Left cardiac atrium (tissue), 4 donors: ENCODE measurements around the gene TBC1D21. TPM values are rescaled to one million over a fixed set of nuclear protein-coding genes. Genes with fewer than 3 reads are reported as not detected.

Experiments
- ATAC-seq, 2 donors: fragments of 200-7000 bp; cut with Tn5 transposase; one replicate each; pipeline ENCODE4 v1.9.1; 2020; ENCODE audit warnings: mild to moderate bottlenecking in 2 of 2, moderate library complexity in 2 of 2
- DNase-seq: peaks from one replicate; pipeline ENCODE4 v3.0.0-alpha.2; 2020
- intact Hi-C, 2 donors: fragments of 100-400 bp; cut with DNase I; formaldehyde crosslinking; loops; one replicate each; pipeline versions ENCODE4 v1.14.1 to v1.15.1; 2022 to 2023
- total RNA-seq, 2 donors: library from RNA; stranded (reverse); fragmentation: NEBNext Ultra II Directional; extraction: Animal tissue kit (Norgen Biotek cat#: 25700); gene quantifications; one replicate each; pipeline ENCODE4 v1.2.1, GENCODE V29; 2021
- donor health status: DM: no; HTN: yes; CAD: no.
- donor health status: DM: no; HTN: yes; CAD: no; lungs with severe emphysema.
- donor health status: DM: yes; HTN: yes; CAD: no.
- donor health status: Dilated cardiomyopathy.

TBC1D21 gene
- total RNA-seq, 2 donors from 2014 or later: not detected

DNA sequence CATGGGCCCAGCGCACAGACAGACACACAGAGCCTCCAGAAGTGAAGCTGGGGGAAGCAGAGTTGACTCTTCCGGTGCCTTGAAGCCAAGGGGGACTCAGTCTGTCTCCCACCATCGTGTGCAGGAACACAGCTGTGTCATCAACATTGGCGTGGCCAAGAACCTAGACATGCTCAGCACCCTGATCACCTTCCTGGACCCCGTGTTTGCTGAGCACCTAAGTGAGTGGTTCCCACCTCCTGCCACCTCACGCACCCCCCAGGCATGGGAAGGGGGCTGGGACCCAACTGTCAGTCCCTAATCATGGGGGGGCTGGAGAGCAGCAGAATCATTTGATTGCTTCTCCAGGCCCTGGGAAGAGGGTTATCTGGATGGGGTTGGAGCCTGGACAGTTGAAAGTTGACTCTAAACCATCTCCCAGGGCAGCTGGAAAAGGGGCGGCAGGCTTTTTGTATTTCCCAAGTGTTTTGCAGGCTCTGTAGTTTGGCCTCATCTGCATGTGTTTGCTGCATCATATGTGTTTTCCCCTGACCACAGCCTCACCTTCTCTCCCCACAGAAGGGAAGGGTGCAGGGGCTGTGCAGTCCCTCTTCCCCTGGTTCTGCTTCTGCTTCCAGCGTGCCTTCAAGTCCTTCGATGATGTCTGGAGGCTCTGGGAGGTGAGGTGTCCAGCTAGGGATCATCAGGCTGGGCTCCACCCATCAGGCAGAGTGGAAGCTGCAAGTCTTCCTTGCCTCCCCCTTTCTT, 12.8 kb downstream of the TBC1D21 start:
- DNase-seq (no peak), ATAC-seq (no peak)
- intact Hi-C loops: no loop called here

DNA sequence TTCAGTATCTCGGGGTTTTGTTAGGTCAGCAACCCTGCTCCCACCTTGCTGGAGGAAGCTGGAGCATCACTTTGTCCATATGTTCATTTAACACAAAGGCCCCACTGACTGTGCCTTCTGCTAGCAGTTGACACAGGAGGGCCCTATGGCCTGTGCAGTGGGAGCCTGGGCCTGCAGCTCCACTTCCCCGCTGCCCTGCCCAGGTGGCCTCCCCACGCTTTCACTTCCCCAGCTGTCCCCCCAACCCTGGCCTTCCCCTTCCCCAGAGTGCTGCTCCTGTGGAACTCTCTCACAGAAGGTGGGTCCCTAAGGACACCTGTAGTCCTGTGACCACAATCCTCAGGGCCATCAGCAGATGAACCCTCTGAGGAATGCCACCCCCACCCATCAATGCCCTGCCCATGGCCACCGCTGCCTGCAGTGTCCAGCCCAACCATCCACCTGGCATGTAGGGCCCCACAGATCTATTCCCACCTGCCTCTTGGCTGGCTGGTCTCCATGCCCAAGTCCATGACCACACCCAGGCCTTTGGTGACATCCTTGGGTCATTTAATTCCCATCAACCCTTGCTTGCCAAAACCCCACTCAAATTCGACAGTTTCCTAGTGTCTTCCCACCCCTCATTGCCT, 13.5 kb downstream of the TBC1D21 start:
- intact Hi-C loops: no loop called here
- no peak for DNase-seq
- ATAC-seq: no peak

DNA sequence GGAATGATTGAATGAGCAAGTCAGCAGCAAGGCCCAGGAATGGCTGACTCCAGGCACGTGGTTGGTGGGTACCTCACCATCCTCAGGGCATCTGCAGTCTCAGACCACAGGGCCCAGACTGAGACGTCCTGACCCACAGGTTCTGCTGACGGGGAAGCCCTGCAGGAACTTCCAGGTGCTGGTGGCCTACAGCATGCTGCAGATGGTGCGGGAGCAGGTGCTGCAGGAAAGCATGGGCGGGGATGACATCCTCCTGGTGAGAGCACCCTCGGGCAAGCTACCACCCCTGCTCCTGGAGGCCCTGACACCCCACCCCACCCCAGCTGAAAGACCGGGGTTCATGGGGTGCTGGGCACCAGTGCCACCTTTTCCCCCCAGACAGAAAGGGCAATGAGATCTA, 14.1 kb downstream of the TBC1D21 start:
- DNase-seq (no peak), ATAC-seq (no peak)
- intact Hi-C loops: no loop called here

DNA sequence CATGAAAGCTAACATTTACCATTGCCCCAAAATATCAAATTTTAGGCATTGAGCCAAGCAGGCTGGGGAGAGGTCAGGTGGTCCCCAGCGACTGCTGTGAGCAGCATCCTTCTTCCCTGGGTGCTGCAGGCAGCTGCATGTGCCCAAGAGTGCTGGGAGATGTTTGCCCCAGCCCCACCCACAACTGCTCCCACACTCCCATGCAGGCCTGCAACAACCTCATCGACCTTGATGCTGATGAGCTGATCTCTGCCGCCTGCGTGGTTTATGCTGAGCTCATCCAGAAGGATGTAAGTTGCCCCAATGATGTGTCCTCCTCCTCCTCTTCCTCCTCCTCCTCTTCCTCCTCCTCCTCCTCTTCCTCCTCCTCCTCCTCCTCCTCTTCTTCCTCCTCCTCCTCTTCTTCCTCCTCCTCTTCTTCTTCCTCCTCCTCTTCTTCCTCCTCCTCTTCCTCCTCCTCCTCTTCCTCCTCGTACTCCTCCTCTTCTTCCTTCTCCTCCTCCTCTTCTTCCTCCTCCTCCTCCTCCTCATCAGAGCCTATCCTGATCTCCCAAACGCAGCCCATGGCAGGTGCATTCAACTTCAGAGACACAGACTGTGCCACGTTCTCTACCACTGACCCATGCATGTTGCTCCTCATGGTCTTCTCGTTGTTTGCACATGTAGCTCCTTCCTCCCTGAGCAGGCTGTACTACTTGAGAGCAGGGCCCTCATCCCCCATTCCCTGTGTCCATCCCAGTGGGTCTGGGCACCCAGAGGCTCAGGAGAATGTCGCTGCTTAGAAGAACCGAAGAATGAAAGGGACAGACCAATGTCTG, 15.1 kb downstream of the TBC1D21 start:
- ATAC-seq (no peak), DNase-seq (no peak)
- intact Hi-C loops: no loop called here

DNA sequence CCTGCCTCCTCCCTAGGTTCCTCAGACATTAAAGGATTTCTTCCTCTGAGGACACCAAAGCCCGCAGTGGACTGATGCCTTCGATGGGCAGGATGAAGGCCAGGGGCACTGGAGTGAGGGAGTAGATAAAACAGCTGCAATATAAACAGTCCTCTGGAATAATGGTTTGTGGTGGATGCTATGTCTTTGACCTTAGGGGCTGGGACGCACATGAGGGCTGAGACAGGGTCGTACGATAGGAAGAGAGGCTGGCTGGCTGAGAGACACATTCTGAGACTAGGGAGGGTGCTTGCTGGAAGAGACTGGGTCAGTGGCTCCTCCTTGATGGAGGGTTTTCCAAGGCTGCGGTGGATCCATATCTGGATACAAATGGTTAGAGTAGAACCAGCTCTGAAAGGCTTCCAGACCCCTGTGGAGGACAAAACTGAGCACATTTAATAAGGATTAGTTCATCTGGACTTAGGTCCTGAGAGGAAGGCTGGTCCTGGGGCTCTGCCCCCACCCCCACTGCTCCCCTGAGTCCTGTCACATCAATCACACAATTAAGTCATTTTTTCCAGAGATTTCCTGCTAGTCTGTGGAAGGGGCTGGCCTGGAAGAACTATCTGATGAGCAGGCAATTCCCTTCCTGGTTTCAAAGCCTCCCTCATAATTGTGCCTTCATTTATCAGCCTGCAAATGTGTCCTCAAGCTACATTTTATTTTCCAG, 15.8 kb downstream of the TBC1D21 start:
- intact Hi-C loops: no loop called here
- ATAC-seq (no peak), DNase-seq (no peak)

DNA sequence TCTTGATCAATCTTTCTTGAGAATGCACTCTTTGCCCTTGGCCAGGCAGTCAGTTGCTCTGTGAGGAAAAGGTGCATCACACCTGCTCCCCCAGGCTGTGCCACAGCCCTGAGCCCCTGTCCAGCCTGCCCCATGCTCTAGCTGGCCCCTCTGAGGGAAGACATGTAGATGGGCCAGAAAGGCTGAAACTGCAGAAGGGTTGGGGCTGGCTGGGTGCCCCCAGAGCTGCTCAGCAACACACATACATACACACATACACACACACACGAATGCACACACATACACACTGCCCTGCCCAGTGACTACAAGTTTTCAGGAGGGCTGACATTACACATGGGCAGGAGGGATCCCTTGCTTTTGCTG, 16.4 kb downstream of the TBC1D21 start:
- ATAC-seq: no peak
- intact Hi-C loops: loop anchor here in 1 of 2 donors (10.0 kb wide), 1 partner anchor 75 kb away; no protein-coding TSS in a partner anchor
- DNase-seq: no peak

DNA sequence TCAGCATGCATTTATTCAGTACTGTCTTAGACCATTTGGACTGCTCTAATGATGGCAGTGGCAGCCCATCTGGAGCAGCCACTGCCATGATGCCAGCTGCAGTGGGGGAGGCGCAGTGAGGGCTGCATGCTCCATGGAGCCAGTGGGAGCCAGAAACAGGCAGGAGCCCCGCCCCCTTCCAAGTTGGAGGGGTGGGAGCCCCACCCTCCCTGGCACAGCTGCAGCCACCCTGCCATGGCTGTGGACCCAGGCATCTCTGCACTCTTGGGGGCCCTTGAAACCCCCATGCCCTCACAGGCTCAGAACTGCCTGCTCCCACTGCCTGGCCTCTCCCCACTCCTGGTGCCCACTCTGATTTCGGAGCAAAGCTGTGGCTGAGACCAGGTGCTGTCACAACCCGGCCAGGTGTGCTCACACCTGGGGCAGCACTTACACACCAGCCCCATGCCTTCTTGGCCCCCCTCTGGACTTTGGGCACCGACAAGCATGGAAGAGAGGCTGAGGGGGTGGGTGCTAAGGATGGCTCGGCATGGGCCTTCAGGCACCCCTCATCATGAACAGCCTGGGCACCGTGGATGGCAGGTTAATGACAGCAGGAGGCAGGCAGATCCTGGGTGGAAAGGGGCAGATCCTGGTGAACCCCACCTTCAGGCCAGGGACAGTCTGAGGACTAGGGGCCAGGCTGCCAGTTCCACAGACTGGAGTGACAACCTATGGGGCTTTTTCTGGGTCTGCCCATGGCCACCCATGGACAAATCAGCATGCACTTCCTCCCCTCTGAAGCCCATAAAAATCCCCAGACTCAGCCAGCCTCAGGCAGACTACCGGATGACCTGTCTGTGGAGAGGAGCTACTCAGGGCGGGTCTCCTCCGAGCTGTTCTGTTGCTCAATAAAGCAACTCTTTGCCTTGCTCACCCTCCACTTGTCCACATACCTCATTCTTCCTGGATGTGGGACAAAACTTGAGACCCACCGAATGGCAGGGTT, 18.3 kb downstream of the TBC1D21 start:
- no peak for DNase-seq
- intact Hi-C loops: loop anchor here in 1 of 2 donors (10.0 kb wide), 1 partner anchor 73 kb away; no protein-coding TSS in a partner anchor
- ATAC-seq: no peak

DNA sequence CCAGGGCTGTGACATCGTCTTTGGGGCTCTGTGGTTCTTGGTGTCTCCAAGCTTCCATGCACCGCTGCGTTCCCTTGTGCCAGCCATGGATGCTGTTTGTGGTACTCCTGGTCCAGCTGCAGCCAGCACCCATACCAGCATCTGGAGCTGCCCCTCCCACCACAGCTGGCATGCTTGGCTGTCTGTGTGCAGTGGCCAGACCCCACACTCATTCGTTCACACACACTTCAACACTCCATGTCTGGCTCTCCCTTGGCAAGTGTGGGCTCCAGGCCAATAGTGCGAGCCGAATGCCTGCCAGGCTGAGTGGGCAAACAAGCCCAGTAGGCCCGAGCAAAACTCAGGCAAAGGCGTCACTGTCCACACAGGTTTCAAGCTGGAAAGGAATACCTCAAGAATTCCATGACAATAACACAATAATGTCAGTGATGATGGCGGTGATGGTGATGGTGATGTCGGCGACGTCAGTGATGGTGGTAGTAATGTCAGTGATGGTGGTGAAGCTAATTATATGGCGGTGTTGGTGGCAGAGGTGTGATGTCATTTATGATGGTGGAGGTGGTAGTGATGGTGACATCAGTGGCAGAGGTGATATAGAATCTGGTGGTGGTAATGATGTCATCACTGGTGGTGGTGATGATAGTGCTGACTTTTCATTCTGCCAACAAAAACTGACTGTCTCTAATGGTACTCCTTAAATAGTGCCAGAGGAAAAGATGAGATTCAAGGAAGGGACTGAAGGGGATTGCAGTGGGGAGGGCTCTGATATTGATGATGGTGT, 19.3 kb downstream of the TBC1D21 start:
- no peak for DNase-seq
- no peak for ATAC-seq
- intact Hi-C loops: loop anchor here in 1 of 2 donors (10.0 kb wide), 1 partner anchor 72 kb away; no protein-coding TSS in a partner anchor

DNA sequence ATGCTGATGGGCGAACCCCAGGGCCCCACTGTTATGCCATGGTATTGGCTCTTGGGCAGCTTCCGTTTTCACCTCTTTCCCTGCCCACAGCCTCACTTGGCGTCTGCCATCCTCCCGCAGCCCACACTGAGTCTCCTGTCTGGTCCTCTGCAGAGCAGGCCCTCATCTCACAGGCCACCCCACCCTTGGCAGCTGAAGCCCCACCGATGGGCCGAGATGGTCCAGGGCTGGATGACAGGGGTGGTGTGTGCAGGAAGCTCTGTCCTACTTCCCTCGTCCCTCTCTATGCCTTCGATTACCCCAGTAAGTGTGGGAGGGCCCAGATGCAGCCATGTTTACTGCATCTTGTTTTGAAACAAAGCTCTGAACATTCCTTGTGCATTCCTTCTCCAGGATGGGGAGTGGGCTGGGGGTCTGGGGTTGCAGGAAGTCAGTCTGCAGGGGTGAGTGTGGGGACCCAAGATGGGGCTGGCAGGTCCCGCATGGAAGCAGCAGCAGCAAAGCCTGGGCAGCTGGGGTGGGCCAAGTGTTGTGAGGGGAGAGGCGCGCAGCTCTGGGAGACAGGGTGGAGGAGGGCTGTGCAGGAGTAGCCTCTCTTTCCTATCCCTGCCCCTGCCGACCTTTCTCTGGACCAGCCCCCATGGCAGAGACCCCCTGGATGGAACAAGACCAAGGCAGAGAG, 20.9 kb downstream of the TBC1D21 start:
- intact Hi-C loops: loop anchor here in 1 of 2 donors (10.0 kb wide), 1 partner anchor 71 kb away; no protein-coding TSS in a partner anchor
- no peak for DNase-seq

DNA sequence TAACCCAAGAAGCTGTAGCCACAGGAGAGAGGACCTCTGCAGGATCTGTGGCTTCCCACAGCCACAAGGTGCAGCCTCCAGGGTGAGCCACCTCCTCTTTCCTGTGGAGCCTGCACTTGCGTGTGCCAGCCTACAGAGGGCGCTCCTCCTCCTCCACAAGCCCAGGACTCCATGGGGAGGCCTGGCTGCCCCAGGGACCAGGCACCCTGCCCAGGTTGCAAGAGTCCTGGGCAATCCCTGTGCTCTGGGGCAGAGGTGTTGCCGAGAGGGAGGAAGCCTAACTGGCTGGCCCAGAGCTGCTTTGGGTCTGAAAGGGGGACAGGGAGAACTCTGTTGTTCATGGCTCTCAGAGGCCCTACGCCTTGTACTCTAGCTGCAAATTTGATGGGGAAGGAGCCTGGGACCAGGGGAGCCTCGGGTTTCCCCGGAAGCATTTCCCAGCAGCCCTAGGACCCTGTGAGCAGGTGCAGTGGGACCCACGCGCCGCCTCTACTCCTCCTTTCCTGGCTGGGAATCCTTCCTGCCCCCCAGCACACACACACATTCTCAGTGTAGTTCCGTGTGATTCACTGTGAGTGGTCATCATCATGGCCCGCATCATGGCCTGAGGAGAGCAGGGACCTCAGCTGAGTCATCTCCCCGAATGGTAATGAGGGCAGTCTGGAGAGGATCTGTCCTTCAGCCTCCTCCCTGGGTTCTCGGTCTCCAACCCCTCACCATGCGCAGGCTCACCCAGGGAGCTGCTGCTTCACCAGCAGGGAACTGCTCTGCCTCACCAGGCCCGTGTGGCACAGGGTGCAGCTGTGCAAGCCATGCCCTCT, 24.3 kb downstream of the TBC1D21 start:
- ATAC-seq (peak; percentile 75 to 79), DNase-seq (peak; percentile 40)
- intact Hi-C loops: loop anchor here in 1 of 2 donors (10.0 kb wide), 1 partner anchor 67 kb away; no protein-coding TSS in a partner anchor

More for the DNA sequence above, 20.9 kb downstream of the TBC1D21 start:
- ATAC-seq: no peak

DNA sequence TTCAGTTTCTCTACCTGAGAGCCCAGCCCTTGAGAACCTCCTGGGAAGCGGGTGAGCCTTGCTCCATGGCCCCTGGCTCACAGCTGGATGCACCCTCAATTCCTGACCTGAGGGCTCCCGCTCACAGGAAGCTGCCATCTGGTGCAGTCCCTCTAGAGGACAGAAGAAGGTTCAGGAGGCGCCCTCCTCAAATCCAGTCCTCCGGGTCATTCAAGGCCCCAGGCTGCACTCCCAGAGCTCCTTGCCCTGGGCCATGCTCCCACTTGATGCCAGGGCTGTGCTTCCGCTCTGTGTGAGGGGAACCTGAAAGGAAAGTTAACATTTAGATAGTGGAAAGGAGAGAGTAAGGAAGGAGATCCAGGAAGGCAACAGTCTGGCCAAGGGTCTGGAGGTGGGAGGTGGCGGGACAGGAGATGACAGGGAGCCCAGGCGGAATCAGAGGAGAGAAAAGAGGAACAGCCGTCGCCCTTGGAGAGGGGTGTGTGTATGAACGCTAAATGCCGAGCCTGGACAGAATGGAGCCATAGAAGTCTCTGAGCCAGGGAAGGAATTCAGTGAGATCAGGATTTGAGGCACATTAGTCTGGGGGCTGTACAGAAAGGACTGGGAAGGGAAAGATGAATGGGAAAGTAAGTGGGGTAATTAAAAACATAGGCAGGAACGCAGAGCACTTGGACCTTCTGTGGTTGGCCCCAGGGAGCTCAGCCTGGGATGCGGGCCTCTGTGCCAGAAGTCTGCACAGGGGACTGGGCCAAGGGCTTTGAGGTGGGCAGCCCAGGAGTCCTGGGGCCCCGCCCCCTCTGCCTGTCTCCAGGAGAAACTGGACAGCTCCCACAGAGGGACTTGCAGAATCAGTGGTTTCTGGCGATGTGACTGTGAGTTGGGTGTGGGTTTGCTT, 26.1 kb downstream of the TBC1D21 start:
- no peak for DNase-seq
- intact Hi-C loops: loop anchor here (10.0 kb wide), 3 partner anchors 65 to 595 kb away; no protein-coding TSS in a partner anchor
- ATAC-seq: no peak

DNA sequence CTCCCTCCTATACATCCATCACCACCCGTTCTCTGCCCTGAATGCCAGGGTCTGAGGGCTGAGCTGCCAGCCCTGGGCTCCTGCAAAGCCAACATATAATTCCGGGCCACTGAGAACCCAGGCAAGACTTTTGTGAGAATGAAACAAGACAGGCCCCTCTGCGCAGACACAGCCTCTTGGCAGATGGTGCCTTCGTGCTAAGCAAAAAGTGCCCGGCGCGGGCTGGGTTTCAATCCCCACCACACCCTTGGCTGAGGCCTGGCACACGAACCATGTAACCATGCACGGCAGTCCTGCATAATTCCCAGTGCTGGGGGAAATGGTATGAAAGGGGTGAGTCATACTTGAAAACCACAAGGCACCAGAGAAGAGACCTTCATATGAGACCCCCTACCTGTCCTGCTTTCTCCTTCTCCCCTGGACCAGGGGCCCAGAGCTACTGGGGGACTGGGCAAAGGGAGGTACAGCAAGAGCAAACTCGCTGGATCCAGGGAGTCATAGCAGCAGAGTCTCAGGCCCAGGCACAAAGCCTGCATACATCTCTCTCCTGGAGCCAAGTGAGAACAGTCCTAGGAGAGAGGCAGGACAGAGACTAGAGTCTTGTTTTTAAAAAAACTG, 26.8 kb downstream of the TBC1D21 start:
- ATAC-seq: no peak
- intact Hi-C loops: loop anchor here (10.0 kb wide), 2 partner anchors 185 to 595 kb away; no protein-coding TSS in a partner anchor
- no peak for DNase-seq

DNA sequence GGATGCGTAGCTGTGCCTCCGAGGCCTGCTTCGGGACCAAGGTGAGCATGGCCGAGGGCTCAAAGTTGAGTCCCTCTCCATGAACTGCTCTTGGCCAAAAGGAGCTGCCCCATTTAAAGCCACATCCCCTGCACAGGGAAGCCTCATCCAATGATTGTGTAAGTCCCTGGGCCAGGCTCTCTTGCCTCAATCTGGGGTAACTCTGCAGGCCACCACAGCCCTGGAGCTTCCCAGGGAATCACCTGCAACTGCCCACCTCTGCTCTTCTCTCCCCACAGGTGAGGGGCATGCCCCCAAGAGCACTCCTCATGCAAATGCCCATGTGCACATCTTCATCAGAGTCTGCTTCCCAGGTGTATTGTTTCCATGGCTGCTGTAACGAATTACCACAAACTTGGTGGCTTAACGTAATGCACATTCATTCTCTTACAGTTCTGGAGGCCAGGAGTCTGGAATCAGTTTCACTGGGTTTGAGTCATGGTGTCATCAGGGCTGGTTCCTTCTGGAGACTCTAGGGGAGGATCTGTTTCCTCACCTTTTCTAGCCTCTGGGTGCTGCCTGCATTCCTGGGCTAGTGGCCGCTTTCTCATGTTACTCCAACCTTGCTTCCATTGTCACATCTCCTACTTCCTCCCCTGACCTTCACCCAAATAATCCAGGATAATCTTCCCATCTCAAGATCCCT, 27.9 kb downstream of the TBC1D21 start:
- DNase-seq (no peak), ATAC-seq (no peak)
- intact Hi-C loops: loop anchor here (10.0 kb wide), 2 partner anchors 186 to 596 kb away; no protein-coding TSS in a partner anchor
